ENCODE results near the gene PACS1. TPM values are rescaled to one million over a fixed set of nuclear protein-coding genes. Genes with fewer than 3 reads are reported as not detected.

Gene PACS1
- total RNA-seq, 1 donor from 2014 or later: 86.9 TPM

- no peak overlapping the region for H3K4me3 Mint-ChIP-seq (ENCODE audit: unreplicated experiment)
- no peaks in the 10 kb centered on the region for H3K4me1 Mint-ChIP-seq (ENCODE audit: low read depth, unreplicated experiment)
- H4K20me1 ChIP-seq (ENCODE audit: insufficient read depth, low read length): peaks cover 4% of the 10 kb centered on the region
- peaks cover under 1% of the 10 kb centered on the region for H3K27me3 Mint-ChIP-seq (ENCODE audit: low read depth, unreplicated experiment)
- H3K36me3 ChIP-seq (ENCODE audit: insufficient read depth, low read length): peaks cover 20% of the 10 kb centered on the region
- FAIRE-seq: no peak
- H3K9me3 Mint-ChIP-seq (ENCODE audit: unreplicated experiment): no peaks in the 10 kb centered on the region
- H3K27ac ChIP-seq (ENCODE audit: low read depth, low read length): no peak overlapping the region
- TF ChIP-seq CTCF (IDR thresholded peaks at IDR 0.05; ENCODE audit: insufficient read depth, low read depth, low read length) (no peak), EZH2 (IDR thresholded peaks at IDR 0.05; ENCODE audit: insufficient read depth, low read length) (no peak)
- H3K36me3 Mint-ChIP-seq (ENCODE audit: low read depth, unreplicated experiment): peaks cover 26% of the 10 kb centered on the region
- no peaks in the 10 kb centered on the region for H3K27me3 ChIP-seq (ENCODE audit: insufficient read depth, low read length)
- H3K4me2 ChIP-seq (ENCODE audit: low read length): no peak overlapping the region
- no peak overlapping the region for H3K9ac ChIP-seq (ENCODE audit: low read length)
- no peak overlapping the region for H3K27ac Mint-ChIP-seq (ENCODE audit: unreplicated experiment)
- H3K4me3 ChIP-seq (ENCODE audit: insufficient read depth, low read depth, low read length): no peak overlapping the region
- H2AFZ ChIP-seq (ENCODE audit: low read depth, low read length): no peak overlapping the region
- no peaks in the 10 kb centered on the region for H3K9me3 ChIP-seq (ENCODE audit: insufficient read depth, low read depth, low read length)
- DNase-seq (ENCODE audit: low read depth): no peak
- H3K4me1 ChIP-seq (ENCODE audit: insufficient read depth, low read length): no peaks in the 10 kb centered on the region
- H3K79me2 ChIP-seq (ENCODE audit: insufficient read depth, low read length): no peaks in the 10 kb centered on the region
Observed at GRCh38 chr11:66237867-66238266, 167.8 kb downstream of the PACS1 start.

GRCh38 chr11:66238786-66239413 lies 168.8 kb downstream of the PACS1 start:
- peaks cover 18% of the 10 kb centered on the region for H3K36me3 Mint-ChIP-seq (ENCODE audit: low read depth, unreplicated experiment)
- no peaks in the 10 kb centered on the region for H3K9me3 Mint-ChIP-seq (ENCODE audit: unreplicated experiment)
- no peaks in the 10 kb centered on the region for H3K27me3 Mint-ChIP-seq (ENCODE audit: low read depth, unreplicated experiment)
- H2AFZ ChIP-seq (ENCODE audit: low read depth, low read length): no peak overlapping the region
- peaks cover 4% of the 10 kb centered on the region for H4K20me1 ChIP-seq (ENCODE audit: insufficient read depth, low read length)
- peaks cover 17% of the 10 kb centered on the region for H3K36me3 ChIP-seq (ENCODE audit: insufficient read depth, low read length)
- no peak overlapping the region for H3K4me3 ChIP-seq (ENCODE audit: insufficient read depth, low read depth, low read length)
- TF ChIP-seq EZH2 (IDR thresholded peaks at IDR 0.05; ENCODE audit: insufficient read depth, low read length) (no peak), CTCF (IDR thresholded peaks at IDR 0.05; ENCODE audit: insufficient read depth, low read depth, low read length) (no peak)
- no peak overlapping the region for H3K27ac ChIP-seq (ENCODE audit: low read depth, low read length)
- no peak overlapping the region for H3K27ac Mint-ChIP-seq (ENCODE audit: unreplicated experiment)
- no peaks in the 10 kb centered on the region for H3K79me2 ChIP-seq (ENCODE audit: insufficient read depth, low read length)
- H3K4me3 Mint-ChIP-seq (ENCODE audit: unreplicated experiment): no peak overlapping the region
- H3K9me3 ChIP-seq (ENCODE audit: insufficient read depth, low read depth, low read length): no peaks in the 10 kb centered on the region
- no peaks in the 10 kb centered on the region for H3K4me1 ChIP-seq (ENCODE audit: insufficient read depth, low read length)
- FAIRE-seq (no peak), DNase-seq (ENCODE audit: low read depth) (no peak)
- H3K27me3 ChIP-seq (ENCODE audit: insufficient read depth, low read length): no peaks in the 10 kb centered on the region
- H3K4me1 Mint-ChIP-seq (ENCODE audit: low read depth, unreplicated experiment): no peaks in the 10 kb centered on the region
- H3K9ac ChIP-seq (ENCODE audit: low read length): no peak overlapping the region
- no peak overlapping the region for H3K4me2 ChIP-seq (ENCODE audit: low read length)

GRCh38 chr11:66239511-66239910 lies 169.4 kb downstream of the PACS1 start:
- H3K4me3 Mint-ChIP-seq (ENCODE audit: unreplicated experiment): no peak overlapping the region
- Histone ChIP-seq H3K4me2 (ENCODE audit: low read length) (no peak overlapping the region), H2AFZ (ENCODE audit: low read depth, low read length) (no peak overlapping the region), H3K9me3 (ENCODE audit: insufficient read depth, low read depth, low read length) (no peaks in the 10 kb centered on the region), H3K79me2 (ENCODE audit: insufficient read depth, low read length) (no peaks in the 10 kb centered on the region), H3K36me3 (ENCODE audit: insufficient read depth, low read length) (peaks cover 14% of the 10 kb centered on the region), H3K9ac (ENCODE audit: low read length) (no peak overlapping the region), H4K20me1 (ENCODE audit: insufficient read depth, low read length) (peaks cover 4% of the 10 kb centered on the region), H3K27ac (ENCODE audit: low read depth, low read length) (no peak overlapping the region), H3K4me1 (ENCODE audit: insufficient read depth, low read length) (no peaks in the 10 kb centered on the region), H3K27me3 (ENCODE audit: insufficient read depth, low read length) (no peaks in the 10 kb centered on the region), H3K4me3 (ENCODE audit: insufficient read depth, low read depth, low read length) (no peak overlapping the region)
- H3K36me3 Mint-ChIP-seq (ENCODE audit: low read depth, unreplicated experiment): peaks cover 17% of the 10 kb centered on the region
- no peak for FAIRE-seq
- no peaks in the 10 kb centered on the region for H3K4me1 Mint-ChIP-seq (ENCODE audit: low read depth, unreplicated experiment)
- H3K27ac Mint-ChIP-seq (ENCODE audit: unreplicated experiment): no peak overlapping the region
- H3K27me3 Mint-ChIP-seq (ENCODE audit: low read depth, unreplicated experiment): no peaks in the 10 kb centered on the region
- H3K9me3 Mint-ChIP-seq (ENCODE audit: unreplicated experiment): no peaks in the 10 kb centered on the region
- TF ChIP-seq CTCF (IDR thresholded peaks at IDR 0.05; ENCODE audit: insufficient read depth, low read depth, low read length) (no peak), EZH2 (IDR thresholded peaks at IDR 0.05; ENCODE audit: insufficient read depth, low read length) (no peak)
- no peak for DNase-seq (ENCODE audit: low read depth)

Data from astrocyte (in vitro differentiated cells and primary cell).